Adrenal gland (tissue), 12 donors: Measurements from ENCODE around the gene PPM1D. TPM values are rescaled to one million over a fixed set of nuclear protein-coding genes. Genes with fewer than 3 reads are reported as not detected.

Experiments used
- DNase-seq, 7 donors: peaks; one replicate each; pipeline ENCODE4 v3.0.0-alpha.2; 2019 to 2020
- H3K27ac ChIP-seq, 5 donors: fragments of 200-600 bp; sonication (generic) in 4 of 5; 1 replicate in 3 of 5; 2 replicates in 2 of 5; pipeline versions ENCODE4 v1.5.1 to v1.8.0; 2016 to 2020; ENCODE audit warnings: mild to moderate bottlenecking in 1 of 5
- H3K27me3 ChIP-seq: fragments of 200-600 bp; 2 replicates; pipeline ENCODE4 v1.8.0; 2021
- H3K36me3 ChIP-seq, 2 donors: fragments of 200-600 bp; replicated peaks in 1 of 2; 1 replicate in 1 of 2; 2 replicates in 1 of 2; pipeline versions ENCODE4 v1.5.1 to v1.8.0; 2018 to 2022
- H3K4me1 ChIP-seq, 2 donors: fragments of 200-600 bp; replicated peaks in 1 of 2; 1 replicate in 1 of 2; 2 replicates in 1 of 2; pipeline versions ENCODE4 v1.5.1 to v1.8.0; 2018 to 2021
- H3K4me3 ChIP-seq, 4 donors: fragments of 200-600 bp; sonication (generic) in 3 of 4; one replicate each; pipeline ENCODE4 v1.5.1; 2016 to 2018
- H3K9me3 ChIP-seq, 3 donors: fragments of 200-600 bp; sonication (generic) in 1 of 3; replicated peaks in 1 of 3; 1 replicate in 2 of 3; 2 replicates in 1 of 3; pipeline versions ENCODE4 v1.5.1 to v1.8.0; 2016 to 2021
- CTCF ChIP-seq, 6 experiments: fragments of 450-650 bp in 4 of 6; fragments of 200-600 bp in 2 of 6; sonication (generic) in 1 of 6; IDR thresholded peaks; 1 replicate in 5 of 6; 2 replicates in 1 of 6; pipeline versions ENCODE4 v1.5.1 to v1.8.0; 2016 to 2021; ENCODE audit warnings: antibody characterized with exemption in 6 of 6, mild to moderate bottlenecking in 2 of 6, moderate library complexity in 1 of 6
- POLR2A ChIP-seq, 2 donors: fragments of 450-650 bp; IDR thresholded peaks; one replicate each; pipeline ENCODE4 v1.6.1; 2017; ENCODE audit warnings: antibody characterized with exemption in 2 of 2, mild to moderate bottlenecking in 2 of 2, moderate library complexity in 1 of 2
- WGBS, 4 donors: extraction: QIAGEN DNeasy Blood & Tissue Kit in 2 of 4; methylation state at CpG; one replicate each; pipeline versions ENCODE4 v1.1.5 to v1.1.7; 2013 to 2017; 5-methylcytosine and 5-hydroxymethylcytosine counted together
- intact Hi-C, 2 donors: fragments of 100-400 bp; cut with DNase I; formaldehyde crosslinking; loops; one replicate each; pipeline versions ENCODE4 v1.14.1 to v1.15.0; 2022 to 2023
- polyA plus RNA-seq, 3 donors: library from polyadenylated mRNA; stranded (reverse); fragments of 200-250 nt in 2 of 3; fragments of 350-450 nt in 1 of 3; fragmentation: Illumina TruSeq in 1 of 3; extraction: RNeasy Lipid Tissue Mini Kit (QIAGEN cat#74804) in 1 of 3; gene quantifications; one replicate each; pipeline ENCODE4 v1.2.3, GENCODE V29; 2013 to 2014
- total RNA-seq, 9 donors: library from RNA; depleted of rRNA in 4 of 9; stranded (reverse); fragments of >200 nt in 4 of 9; fragments of 120-200 nt in 1 of 9; fragmentation: NEBNext Ultra II Directional in 1 of 9; extraction: Animal tissue kit (Norgen Biotek cat#: 25700) in 1 of 9; gene quantifications; one replicate each; pipeline versions ENCODE4 v1.1.0 to v1.2.4, GENCODE V29; 2013 to 2023
- donor health status: healthy with polysubstance abuse.
- donor health status: Bipolar disorder and iron deficiency.
- donor health status: DM: yes; HTN: yes; CAD: no.
- donor health status: DM: no; HTN: no; CAD: no.
- donor health status: DM: no; HTN: no; CAD: no.
- donor health status: DM: yes; HTN: yes; CAD: no.

The PPM1D gene
- total and polyA plus RNA-seq, 12 donors, result 3.4 to 16.3 (median 8.8) TPM

- DNase-seq, result no peak
- no peak for TF ChIP-seq CTCF (IDR thresholded peaks at IDR 0.05)
- no peak for TF ChIP-seq POLR2A (IDR thresholded peaks at IDR 0.05)
- H3K36me3 ChIP-seq, result no peaks in the 10 kb centered on the region
- no peak overlapping the region for H3K27ac ChIP-seq
- intact Hi-C loops, result no loop called here
- H3K9me3 ChIP-seq, result no peaks in the 10 kb centered on the region
- H3K27me3 ChIP-seq, result no peaks in the 10 kb centered on the region
- no peaks in the 10 kb centered on the region for H3K4me1 ChIP-seq
- 63 to 73% (median 70%) methylated on average over 3 of the region's 3 CpGs for WGBS, 4 donors
- no peak overlapping the region for H3K4me3 ChIP-seq
Observed at GRCh38 chr17:60562421-60562820, 37.6 kb upstream of the PPM1D start.

DNA sequence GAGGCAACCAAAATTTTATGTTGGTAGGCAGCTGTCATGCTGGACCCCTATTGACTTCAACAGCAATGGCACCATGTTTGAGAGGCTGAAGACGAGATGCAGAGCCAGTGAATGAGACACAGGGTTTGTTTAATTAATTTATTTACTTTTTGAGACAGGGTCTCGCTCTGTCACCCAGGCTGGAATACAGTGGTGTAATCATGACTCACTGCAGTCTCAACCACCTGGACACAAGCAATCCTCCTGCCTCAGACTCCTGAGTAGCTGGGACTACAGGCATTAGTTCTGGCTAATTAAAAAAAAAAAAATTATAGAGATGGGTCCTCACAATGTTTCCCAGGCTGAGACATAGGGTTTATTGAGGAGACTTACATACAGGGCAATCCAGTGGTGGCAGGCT is 36.2 kb upstream of the PPM1D start:
- Histone ChIP-seq H3K4me1 (no peaks in the 10 kb centered on the region), H3K27me3 (no peaks in the 10 kb centered on the region), H3K27ac (no peak overlapping the region), H3K4me3 (no peak overlapping the region), H3K36me3 (no peaks in the 10 kb centered on the region), H3K9me3 (no peaks in the 10 kb centered on the region)
- no peak for TF ChIP-seq CTCF (IDR thresholded peaks at IDR 0.05)
- no peak for TF ChIP-seq POLR2A (IDR thresholded peaks at IDR 0.05)
- intact Hi-C loops, result no loop called here
- whole genome bisulfite sequencing, 4 donors, result 81 to 91% (median 86%) methylated on average over 2 of the region's 2 CpGs
- no peak for DNase-seq

- Histone ChIP-seq H3K4me3 (no peak overlapping the region), H3K27ac (no peak overlapping the region), H3K9me3 (no peaks in the 10 kb centered on the region), H3K27me3 (no peaks in the 10 kb centered on the region), H3K4me1 (no peaks in the 10 kb centered on the region), H3K36me3 (no peaks in the 10 kb centered on the region)
- TF ChIP-seq CTCF (IDR thresholded peaks at IDR 0.05), result no peak
- TF ChIP-seq POLR2A (IDR thresholded peaks at IDR 0.05), result no peak
- WGBS, 4 donors, result 91 to 92% (median 92%) methylated on average over 6 of the region's 6 CpGs
- DNase-seq, result no peak
- intact Hi-C loops, result no loop called here
Observed at GRCh38 chr17:60565233-60565632, 34.8 kb upstream of the PPM1D start.

DNA sequence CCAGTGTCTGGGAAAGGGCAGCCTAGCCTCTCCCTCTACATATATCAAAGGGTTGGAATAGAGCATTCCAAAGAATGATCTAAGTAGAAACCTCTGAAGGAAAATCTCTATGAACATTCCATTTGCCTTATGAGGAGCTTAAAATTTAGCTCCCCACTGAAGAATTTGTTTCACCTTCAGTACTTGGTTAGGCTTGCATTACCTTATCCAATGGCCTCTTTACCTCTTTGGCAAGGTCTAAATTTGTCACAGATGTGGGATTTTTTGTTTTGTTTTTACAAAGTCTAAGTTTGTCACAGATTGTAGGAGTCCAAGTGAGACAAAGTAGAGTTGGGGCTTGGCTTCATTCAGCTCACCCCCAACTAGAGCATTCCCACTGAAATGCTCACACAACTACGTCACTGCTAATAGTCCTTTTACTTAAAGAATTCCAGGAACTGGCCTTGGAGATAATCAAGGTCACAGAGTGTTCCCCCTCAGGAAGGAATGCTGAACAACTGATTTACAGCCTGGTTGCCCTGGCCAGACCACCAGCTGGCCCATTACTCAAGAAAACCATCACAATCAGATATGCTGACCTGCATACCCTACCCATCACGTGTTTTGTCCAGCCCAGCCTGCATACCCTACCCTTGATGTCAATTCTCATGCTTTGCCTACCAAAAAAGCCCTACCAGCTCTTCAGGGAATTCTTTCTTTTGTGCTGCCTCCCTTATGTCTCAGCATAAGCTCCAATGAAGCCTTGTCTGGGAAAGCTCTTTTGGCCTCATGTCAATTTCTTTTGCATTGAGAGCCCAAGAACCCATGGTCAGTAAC is 26.5 kb upstream of the PPM1D start:
- no peak overlapping the region for H3K4me3 ChIP-seq
- H3K27ac ChIP-seq, result peak overlapping the region in 2 of 5 donors; percentile 42 to 44
- intact Hi-C loops, result loop anchor here in 1 of 2 donors (10.0 kb wide), 1 partner anchor 61 kb away; no protein-coding TSS in a partner anchor
- H3K4me1 ChIP-seq, result peaks cover 0 to 17% of the 10 kb centered on the region in 2 donors
- no peaks in the 10 kb centered on the region for H3K27me3 ChIP-seq
- H3K9me3 ChIP-seq, result no peaks in the 10 kb centered on the region
- DNase-seq, result peak in 2 of 7 donors; percentile 28 to 52
- TF ChIP-seq CTCF (IDR thresholded peaks at IDR 0.05) (no peak), POLR2A (IDR thresholded peaks at IDR 0.05) (no peak)
- H3K36me3 ChIP-seq, result no peaks in the 10 kb centered on the region
- 58 to 78% (median 64%) methylated on average over 2 of the region's 2 CpGs for WGBS, 4 donors
